Measurements from ENCODE around the gene THEMIS2.

- TF ChIP-seq EZH2phosphoT487 (conservative IDR thresholded peaks at IDR 0.05; ENCODE audit: low read length) (no peak), CTCF (IDR thresholded peaks at IDR 0.05; ENCODE audit: insufficient read depth, low read length, poor library complexity, severe bottlenecking) (no peak)
Measured at GRCh38 chr1:27868556-27868931, 3.8 kb upstream of the THEMIS2 start.

All from SU-DHL-6 (cell line).